HPDE6-E6E7 (cell line): Measurements from ENCODE around the gene KRTAP6-3.

Experiments used
- DNase-seq: peaks from one replicate; pipeline ENCODE4 v3.0.0; 2011; ENCODE audit warnings: missing footprints; ENCODE audit errors: extremely low spot score

Gene KRTAP6-3, protein sequence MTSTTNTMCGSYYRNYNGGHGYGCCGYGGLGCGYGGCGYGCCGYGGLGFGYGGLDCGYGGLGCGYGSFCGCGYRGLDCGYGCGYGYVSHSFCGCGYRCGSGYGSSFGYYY

DNA sequence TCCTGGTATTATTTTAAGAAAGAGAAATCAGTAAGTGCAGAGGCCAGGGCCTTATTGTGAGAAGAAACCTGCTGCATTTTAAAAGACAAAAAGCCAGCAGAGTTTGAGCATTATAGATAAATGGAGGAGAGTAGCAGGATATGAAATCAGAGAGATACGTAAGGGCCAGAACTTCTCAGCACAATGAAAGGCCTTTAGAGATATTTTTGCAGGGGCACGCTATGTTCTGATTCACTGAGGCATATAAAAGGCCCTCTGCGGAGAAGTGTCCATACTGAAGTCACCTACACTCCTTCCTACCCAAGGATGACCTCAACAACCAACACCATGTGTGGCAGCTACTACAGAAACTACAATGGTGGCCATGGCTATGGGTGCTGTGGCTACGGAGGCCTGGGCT lies at the start of gene KRTAP6-3:
Gene KRTAP6-3 (plus strand): TSS at position 301 of the 400 bp plus-strand sequence. CDS start 6 bp downstream, at position 307.
- DNase-seq = no peak

DNA sequence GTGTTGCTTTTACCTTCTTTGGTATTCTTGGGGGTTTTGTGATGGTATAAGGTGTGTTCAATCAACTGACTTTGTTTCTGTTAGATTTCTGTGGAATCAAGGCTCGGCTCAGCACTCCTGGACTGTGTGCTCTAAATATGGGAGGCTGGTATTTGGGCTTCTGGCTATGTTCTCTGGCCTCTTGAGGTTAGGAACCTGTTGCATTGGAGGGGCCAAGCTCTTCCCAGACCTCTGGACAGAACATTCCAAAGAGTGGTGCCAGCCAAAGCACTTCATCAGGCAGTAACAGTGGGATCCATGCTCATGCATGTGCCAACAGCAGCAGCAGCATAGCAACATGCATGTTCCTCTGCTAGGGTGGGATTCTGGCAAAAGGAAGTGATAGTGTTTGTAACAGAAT lies 39.5 kb upstream of the KRTAP6-3 start:
- no peak for DNase-seq

DNA sequence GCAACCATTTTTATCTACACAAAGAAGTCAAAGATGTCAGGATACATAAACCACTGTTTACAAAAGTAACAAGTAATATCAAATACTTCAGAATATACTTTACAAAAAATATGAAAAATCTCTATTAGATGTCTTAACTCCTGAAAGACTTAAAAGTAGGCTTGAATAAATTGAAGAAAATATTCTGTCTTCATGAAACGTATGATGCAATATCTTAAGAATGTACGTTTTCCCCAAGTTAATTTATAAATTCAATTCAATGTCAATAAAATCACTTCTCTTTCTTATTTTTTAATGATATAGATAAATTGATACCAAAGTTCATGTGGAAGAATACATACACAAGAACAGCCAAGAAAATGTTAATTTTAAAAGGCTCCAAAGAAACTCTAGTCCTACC lies 37.1 kb upstream of the KRTAP6-3 start:
- DNase-seq = no peak

DNA sequence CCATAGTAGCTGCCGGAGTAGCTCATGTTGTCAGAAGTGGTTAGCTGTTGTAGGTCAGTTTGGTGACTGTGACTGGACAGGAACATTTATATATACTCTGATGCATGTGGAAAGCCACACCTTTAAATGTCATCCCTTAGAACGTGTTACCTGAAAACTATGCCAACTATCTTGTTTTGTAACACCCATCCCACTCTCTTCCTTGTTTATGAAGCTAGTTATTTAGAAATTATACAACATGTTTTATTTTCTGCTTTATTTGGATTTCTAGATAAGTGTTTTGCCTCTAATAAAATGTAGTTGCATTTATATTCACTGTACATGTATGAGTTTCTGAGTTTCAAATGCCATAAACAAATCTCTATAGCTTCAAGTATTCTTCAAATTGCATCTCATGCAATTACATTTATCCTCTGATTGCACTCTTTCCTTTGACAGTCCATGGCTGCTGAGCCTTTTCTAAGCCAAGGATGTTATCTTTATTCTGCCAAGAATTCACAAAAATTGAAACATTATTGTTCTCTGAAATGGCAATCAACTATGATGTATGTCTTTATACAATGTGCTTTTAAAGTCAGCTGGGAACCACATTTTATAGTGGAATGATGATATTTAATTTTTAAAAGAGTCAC lies 30.9 kb upstream of the KRTAP6-3 start, which contains the start of gene KRTAP19-7:
Gene KRTAP19-7 (minus strand): TSS at position 51 of the 632 bp plus-strand sequence. CDS start 25 bp downstream, at position 26.
- no peak for DNase-seq

DNA sequence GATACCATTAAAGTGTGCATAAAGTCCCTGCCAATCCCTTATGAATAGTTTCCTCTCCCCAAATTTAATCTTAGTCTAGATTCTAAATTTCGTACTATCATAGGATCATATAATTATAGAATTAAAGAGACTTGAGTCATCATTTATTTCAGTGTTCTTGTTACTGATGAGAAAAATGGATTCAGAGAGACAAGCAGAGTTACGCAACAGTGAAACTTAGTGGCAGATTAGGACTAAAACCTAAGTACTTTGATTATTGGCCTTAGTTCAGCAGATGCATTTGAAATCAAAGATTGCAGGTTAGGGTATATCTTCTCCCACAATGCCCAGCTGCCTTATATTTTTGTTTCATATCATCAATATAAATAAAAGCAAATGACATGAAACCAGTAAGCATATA lies 30.3 kb upstream of the KRTAP6-3 start:
- DNase-seq = no peak

DNA sequence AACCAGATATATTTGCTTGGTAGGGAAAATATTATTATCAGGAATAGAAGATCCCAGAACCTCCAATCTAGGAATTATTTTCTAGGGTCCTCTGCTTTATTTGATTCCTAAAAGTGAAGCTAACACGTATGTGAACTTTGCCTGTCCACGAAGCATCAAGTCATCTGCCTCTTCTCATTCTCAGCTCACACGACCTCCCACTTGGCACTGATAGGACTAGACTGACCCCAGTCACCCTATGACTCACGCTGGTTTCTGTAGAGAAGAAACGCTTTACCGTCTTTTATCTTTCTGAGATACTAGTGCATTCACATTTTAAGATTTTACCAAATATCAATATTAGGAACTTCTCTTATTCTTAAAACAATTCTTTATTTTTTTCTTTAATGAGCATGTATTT lies 29.2 kb upstream of the KRTAP6-3 start:
- no peak for DNase-seq

DNA sequence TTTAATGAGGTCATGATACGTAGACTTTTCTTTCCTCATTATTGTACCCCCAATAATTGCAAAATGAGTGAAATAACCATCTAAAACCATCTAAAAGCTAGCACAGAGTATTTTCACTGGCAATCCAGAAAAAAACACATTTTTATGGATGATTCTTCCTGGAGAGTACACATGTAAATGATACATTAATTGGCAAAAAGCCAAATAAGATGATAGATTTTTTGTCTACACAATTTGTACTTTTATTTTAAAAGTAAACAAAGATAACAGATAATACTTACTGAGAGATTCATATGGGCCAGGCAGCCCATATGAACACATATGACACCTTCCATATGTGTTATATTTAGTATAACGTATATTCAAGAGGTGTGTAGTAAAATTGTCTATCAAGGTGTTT lies 28.6 kb upstream of the KRTAP6-3 start:
- DNase-seq = no peak

DNA sequence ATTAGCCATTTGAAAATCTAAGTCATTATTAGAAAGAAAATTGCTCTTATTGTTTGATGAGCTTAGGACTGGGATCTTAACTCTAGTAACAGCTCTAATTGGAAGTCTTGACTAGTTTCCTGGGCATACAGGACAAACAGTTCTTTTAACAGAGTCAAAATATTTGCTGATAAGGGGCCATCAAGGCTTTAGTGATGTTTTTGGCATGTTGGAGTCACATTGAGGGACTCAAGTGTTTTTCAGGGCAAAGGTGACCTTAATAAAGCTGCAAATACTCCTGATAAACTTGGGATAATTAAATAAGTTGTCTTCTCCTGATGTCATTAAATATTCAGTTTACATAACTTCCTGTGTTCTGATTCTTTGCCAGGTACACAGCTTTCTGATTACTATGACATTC lies 24.6 kb upstream of the KRTAP6-3 start:
- DNase-seq = no peak

DNA sequence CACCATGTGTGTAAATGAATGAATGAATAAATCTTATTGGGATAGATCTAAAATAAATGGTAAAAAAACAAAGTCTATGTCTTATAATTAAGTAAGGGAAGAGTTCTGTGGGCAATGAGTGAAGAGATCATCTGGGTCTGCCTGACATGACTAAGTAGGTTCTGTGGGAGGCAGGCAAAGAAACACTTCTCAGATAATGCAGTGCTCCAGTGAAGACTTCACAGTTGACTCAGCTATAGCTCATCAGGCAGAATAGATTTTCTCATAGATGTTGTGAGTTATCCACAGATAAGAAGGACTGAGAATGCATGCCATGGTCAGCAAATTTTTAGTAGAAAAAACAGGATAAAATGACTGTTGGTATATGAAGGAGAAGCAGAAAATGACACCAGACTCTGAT lies 14.5 kb upstream of the KRTAP6-3 start:
- no peak for DNase-seq

DNA sequence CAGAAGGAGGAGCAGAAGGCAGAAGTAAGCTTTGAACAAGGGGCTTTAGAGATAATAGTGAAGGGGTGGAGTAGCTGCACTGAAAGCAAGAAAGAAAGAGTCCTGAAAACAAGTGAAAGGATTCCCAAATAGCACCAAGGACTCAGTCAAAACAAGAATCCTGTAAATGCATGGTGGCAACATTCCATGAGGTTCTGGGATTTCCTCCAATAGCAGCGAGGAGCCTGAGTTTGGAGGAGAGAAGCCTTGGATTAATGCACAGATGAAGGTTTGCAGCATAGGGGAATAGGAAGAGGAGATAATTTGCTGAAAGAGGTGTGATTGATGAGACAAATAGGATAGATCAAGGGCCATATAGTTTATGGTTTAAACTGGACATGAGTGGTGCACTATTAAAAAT lies 12.9 kb upstream of the KRTAP6-3 start:
- no peak for DNase-seq

DNA sequence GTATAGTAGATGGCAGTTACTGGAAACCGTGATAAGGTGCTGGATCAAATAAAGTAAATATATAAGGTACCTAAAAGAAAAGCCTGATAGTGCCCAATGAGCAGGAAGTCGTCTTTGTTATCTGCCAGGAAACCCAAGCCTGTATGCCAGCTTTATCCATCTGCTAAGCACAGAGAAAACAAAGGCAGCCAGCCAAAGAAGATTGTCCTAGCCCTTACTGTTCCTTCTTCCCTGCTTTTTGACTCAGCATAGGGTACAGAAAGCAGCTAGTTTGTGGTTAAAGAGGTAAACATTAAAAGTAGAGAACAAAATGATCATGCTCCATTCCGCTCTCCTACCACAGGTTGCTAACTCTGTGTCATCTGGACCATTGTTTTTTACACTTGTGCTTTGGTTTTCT lies 12.1 kb upstream of the KRTAP6-3 start:
- no peak for DNase-seq

DNA sequence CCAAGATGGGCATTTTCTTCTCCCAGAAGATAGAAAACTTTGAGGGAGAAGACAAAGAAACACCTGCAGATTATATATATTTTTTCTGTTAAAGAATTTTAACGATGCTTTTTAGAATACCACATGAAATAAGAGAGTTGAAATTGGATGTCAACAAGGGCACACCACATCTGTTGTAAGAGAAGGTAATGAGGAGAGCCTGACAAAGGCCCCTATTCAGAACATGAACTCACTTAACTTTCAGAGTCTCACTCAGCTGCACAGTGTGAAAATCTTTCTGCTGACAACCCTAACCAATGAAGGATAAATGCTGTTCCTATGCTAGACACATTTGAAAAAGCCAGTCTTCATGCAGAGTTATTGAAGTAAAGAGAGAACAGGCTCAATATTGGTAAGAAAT lies 9.4 kb upstream of the KRTAP6-3 start:
- DNase-seq = no peak

DNA sequence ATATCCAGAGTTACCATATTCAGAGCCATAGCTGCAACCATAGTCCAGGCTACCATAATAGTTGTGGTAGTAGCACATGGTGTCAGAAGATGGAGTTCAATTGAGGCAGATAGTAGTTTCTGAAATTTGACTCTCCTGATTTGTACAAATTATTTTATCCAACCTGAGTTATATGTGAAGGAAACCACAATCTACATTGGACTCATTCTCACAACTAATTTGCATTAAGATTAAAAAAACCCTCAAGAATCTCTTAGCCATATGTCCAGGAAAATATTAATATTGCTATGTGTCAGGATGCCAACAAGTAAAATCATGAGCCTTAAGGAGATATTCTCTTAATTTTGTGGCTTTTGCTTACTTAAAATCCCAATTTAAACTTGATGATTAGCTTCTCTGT lies 1.9 kb upstream of the KRTAP6-3 start, which contains the start of gene KRTAP22-2:
Gene KRTAP22-2 (minus strand): TSS at position 101 of the 400 bp plus-strand sequence.
- no peak for DNase-seq

DNA sequence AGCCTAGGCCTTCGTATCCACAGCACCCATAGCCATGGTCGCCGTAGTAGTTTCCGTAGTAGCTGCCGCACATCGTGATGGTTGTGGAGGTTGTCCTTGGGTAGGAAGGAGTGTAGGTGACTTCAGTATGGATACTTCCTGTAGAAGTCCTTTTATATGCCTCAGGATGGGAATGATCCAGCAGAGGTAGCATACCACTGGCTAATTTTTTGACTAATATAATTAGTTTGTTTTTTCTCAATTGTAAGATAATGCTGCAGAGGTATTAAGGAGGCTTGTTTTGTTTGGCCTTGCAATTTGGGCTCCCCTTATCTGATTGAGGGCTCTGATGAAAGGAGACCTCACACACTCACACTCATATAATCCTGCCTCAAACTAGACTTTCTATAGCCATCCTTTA lies 6.6 kb downstream of the KRTAP6-3 start, which contains the start of gene KRTAP6-2:
Gene KRTAP6-2 (minus strand): TSS at position 101 of the 400 bp plus-strand sequence. CDS start 28 bp downstream, at position 73.
- DNase-seq = no peak

DNA sequence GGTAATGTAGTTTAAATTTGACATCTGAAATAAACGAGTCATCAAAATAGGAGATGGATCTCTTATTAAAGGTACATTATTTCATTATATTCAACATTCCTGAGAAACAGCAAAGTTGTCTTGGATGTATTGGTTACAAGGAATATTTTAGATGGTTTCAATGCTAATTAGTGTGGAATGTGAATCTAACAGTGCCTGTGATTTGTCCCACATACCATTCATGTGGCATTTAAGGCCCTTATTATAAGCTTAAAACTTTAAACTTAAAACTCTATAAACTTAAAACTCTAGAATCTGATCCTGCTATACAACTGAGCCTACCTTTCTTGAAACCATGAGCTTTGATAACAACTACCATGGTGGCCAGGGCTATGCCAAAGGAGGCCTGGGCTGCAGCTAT lies 8.5 kb downstream of the KRTAP6-3 start, which contains the start of gene KRTAP22-1:
Gene KRTAP22-1 (plus strand): TSS at position 301 of the 400 bp plus-strand sequence.
- no peak for DNase-seq

DNA sequence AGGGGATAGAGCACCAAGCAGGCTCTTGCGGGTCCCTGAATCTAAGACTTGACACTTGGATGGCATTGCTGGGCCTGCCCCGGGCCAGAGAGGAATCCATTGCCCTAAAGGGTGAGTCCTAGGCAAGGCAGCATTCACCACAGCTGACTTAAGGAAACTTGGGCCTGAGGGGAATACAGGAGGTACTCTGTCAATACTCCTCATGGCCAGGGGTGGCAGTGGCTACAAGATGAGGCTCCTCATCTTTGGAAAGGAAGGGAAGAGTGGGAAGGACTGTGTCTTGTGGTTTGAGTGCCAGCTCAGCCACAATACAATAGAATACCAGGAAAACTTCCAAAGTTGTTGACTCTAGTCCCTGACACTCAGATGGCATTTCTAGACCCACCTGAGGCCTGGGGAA lies 13.7 kb downstream of the KRTAP6-3 start:
- no peak for DNase-seq

DNA sequence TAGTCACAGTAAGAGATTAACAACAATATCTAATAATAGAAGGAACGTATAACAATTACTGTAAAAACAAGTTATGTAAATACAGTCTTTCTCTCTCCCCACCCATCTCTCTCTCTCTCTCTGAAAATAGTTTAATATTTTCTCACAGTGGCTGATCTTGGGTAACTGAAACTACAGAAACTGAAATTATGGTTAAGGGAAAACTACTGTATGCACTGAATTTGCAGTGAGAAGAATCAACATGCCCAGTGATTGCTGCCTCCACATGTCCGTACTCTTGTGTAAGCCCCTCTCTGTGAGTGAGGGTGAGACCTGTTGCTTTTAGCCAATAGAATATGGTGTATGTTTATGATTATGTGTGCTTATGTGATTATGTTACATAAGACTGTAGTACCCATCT lies 19.9 kb downstream of the KRTAP6-3 start:
- DNase-seq = no peak

DNA sequence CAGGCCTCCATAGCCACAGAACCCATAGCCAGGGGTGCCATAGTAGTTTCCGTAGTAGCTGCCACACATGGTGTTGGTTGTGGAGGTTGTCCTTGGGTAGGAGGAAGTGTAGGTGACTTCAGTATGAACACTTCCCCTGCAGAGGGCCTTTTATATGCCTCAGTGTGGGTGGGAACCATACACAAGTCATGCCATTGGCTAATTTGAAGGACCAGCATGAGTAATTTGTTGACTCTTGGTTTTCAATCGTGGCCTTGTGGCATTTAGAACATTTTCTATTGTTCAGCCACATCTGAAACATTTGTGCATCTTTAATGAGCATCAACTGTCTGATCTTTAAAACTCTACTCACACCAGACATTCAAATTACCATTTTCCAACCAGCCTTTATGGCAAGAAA lies 21.6 kb downstream of the KRTAP6-3 start, which contains the start of gene KRTAP6-1:
Gene KRTAP6-1 (minus strand): TSS at position 95 of the 400 bp plus-strand sequence. CDS start 26 bp downstream, at position 69.
- DNase-seq = no peak

DNA sequence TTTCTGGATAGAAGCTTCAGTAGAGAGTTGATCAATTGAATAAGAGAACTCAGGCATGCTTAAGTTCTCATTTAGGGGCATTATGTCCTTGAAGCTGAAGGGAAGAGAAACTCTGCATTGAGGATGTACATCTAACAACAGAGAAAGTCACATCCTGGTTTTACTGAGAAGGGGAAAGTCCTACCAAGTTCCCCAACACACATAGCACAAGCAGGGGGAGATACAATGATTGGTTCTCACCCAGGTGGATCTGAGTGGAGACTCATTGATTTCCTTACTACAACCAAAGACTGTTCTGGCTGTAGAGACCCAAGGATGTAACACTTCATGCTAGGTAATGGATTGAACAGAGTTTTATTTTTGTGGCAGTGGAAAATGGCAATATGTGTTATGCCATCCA lies 23.0 kb downstream of the KRTAP6-3 start:
- no peak for DNase-seq

DNA sequence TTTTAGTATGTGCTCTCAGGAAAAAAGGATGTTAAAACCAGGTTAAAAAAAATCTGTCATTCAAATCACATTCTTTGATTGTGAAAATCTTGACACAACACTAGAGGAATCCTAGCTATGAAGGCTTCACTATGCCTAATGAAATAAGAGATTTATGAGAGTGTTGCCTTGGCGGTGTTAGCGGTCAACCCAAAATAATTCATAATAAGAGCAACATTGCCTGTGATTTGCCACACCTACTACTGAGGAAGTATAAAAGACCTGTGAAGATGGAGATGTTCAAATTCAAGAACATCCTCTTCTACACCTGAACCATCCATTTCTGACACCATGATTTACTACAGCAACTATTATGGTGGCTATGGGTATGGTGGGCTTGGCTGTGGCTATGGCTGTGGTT lies 23.9 kb downstream of the KRTAP6-3 start, which contains the start of gene KRTAP20-1:
Gene KRTAP20-1 (plus strand): TSS at position 301 of the 400 bp plus-strand sequence. CDS start 30 bp downstream, at position 331.
- DNase-seq = no peak

DNA sequence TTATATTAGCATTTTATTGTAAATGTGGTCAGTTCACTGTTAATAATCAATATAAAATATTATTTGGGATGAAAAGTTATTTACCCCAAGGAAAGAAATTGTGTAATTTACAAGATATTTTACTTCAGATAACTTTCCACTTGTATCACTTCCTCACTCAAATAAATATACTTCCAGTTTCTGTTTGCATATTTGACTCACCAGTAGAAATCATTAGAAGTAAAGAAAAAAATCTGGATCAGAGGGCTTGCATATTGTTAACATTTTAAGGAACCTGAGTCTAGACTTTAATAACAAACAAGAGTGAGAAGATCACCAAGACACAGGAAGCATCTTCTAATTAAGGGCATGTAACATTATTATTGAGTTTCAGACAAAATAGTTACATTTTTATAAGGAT lies 27.8 kb downstream of the KRTAP6-3 start:
- no peak for DNase-seq

DNA sequence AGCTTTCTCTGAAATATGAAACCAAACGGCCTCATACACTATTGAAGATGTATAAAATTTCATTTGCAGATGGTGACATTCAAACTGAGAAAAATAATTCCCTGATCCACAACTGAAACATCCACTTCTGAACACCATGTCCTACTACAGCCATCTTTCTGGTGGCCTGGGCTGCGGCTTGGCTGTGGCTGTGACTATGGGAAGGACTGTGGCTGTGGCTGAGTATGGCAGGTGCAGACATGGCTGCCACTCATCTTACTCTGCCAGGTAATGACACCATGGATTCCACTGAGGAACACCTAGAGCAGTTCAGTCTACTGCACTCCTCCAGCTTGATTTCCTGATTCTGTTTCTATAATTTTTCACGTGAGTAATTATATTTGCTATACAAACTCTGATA lies 28.3 kb downstream of the KRTAP6-3 start, which contains the start of gene KRTAP20-4:
Gene KRTAP20-4 (plus strand): TSS at position 106 of the 400 bp plus-strand sequence.
- DNase-seq = no peak

DNA sequence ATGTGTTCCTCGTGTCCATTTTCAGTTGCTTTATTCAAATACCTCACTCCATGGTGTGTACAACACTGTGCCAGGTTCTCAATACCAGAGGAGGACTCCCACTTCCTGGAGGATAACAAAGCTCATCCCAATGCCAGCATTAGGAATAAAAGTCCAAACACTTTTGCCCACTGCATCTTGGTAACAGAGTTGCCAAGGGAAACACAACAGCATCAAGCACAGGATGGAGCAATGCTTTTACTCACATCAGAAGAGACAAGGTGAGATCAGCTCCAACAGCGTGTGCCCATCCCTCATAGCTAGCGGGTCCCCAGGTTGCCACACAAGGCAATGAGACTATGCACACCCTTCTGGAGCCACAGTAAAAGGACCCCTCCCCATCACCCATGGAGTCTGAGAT lies 31.1 kb downstream of the KRTAP6-3 start:
- DNase-seq = no peak
